BLaER1 (cell line): ENCODE results near the gene MYO10.

Experiments used
- H3K27ac ChIP-seq: shearing (Covaris generic); formaldehyde crosslinking; 2 replicates; pipeline ENCODE4 v1.8.1; 2022
- H3K27me3 ChIP-seq: shearing (Covaris generic); formaldehyde crosslinking; 2 replicates; pipeline ENCODE4 v1.8.1; 2022
- H3K36me3 ChIP-seq: shearing (Covaris generic); formaldehyde crosslinking; 2 replicates; pipeline ENCODE4 v1.8.1; 2022
- H3K4me1 ChIP-seq: shearing (Covaris generic); formaldehyde crosslinking; 2 replicates; pipeline ENCODE4 v1.8.1; 2022
- H3K4me2 ChIP-seq: shearing (Covaris generic); formaldehyde crosslinking; 2 replicates; pipeline ENCODE4 v1.8.1; 2022
- H3K4me3 ChIP-seq: shearing (Covaris generic); formaldehyde crosslinking; 2 replicates; pipeline ENCODE4 v1.8.1; 2022
- H3K9ac ChIP-seq: shearing (Covaris generic); formaldehyde crosslinking; 2 replicates; pipeline ENCODE4 v1.8.1; 2022
- H3K9me3 ChIP-seq: shearing (Covaris generic); formaldehyde crosslinking; 2 replicates; pipeline ENCODE4 v1.8.1; 2022
- H4K20me1 ChIP-seq: shearing (Covaris generic); formaldehyde crosslinking; 2 replicates; pipeline ENCODE4 v1.8.1; 2022
- Cebpa-rat ChIP-seq: shearing (Covaris generic); IDR thresholded peaks from 2 replicates; pipeline ENCODE4 v1.8.1; 2022

The MYO10 gene

DNA sequence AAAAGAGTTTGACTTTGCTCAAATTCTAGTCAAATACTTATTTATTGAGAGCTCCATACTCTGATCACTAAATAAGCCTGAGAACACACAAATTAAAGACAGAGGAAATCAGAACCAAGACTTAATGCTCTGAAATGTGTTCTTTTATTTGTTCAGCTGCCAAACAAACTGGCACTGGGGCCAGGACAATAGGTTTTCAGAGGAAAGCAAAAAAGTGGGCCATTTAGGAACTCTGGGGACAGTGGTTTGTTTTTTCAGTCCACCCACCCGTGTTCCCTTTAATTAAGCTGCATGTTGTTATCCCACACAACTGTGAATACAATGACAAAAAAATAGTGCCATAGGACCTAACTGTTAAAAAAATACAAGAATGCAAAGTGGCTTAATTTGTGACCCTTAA is 223.9 kb downstream of the MYO10 start:
- Histone ChIP-seq H3K27me3 (no peaks in the 10 kb centered on the region), H3K4me3 (no peak overlapping the region), H3K27ac (no peak overlapping the region), H3K4me2 (no peak overlapping the region), H3K36me3 (no peaks in the 10 kb centered on the region), H4K20me1 (no peaks in the 10 kb centered on the region), H3K9ac (no peak overlapping the region), H3K9me3 (0 out of 2 replicates have a peak, but pooled peaks cover 7% of the 10 kb centered on the region), H3K4me1 (peaks cover 7% of the 10 kb centered on the region; the same call in 1 of the 2 replicates)
- TF ChIP-seq Cebpa-rat = no peak

DNA sequence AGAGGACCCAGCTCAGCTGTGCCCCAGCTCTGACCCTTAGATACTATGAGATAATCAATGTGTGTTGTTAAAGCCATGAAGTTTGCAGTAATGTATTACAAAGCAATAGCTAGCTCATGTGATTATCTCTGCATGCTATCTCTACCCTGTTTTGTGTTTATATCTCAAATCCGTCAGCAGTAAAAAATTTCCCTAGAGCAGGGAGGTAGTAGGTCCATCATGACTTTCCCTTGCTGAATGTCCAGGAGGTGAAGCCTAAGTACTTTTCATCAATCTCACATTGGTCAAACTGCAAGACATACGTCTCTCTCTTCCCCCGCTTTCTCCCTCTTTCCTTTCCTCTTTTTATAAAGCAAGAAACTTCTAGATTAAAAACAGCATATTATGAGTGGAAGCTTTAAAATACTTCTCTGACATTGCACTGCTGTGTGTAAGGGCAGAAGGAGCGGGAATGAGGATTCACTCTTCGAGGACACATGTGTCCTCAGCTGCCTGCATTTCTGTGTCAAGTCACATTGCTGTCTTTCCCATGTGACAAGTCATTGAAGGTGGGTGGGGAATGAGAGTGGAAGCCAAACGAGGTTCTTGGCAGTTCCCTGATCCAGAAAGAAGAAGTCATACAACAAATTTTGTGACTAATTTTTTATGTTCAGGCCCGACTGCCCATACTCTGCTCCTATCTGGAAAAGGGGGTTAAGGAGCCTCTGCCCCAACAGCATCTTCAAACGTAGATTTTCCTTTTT is 226.2 kb downstream of the MYO10 start:
- no peak overlapping the region for H3K27ac ChIP-seq
- H3K27me3 ChIP-seq = no peaks in the 10 kb centered on the region
- no peak overlapping the region for H3K9ac ChIP-seq
- peaks cover 7% of the 10 kb centered on the region; the same call in 1 of the 2 replicates for H3K4me1 ChIP-seq
- H3K36me3 ChIP-seq = no peaks in the 10 kb centered on the region
- no peaks in the 10 kb centered on the region for H4K20me1 ChIP-seq
- TF ChIP-seq Cebpa-rat = no peak
- H3K4me3 ChIP-seq = no peak overlapping the region
- H3K4me2 ChIP-seq = no peak overlapping the region
- 0 out of 2 replicates have a peak, but pooled peaks cover 7% of the 10 kb centered on the region for H3K9me3 ChIP-seq

DNA sequence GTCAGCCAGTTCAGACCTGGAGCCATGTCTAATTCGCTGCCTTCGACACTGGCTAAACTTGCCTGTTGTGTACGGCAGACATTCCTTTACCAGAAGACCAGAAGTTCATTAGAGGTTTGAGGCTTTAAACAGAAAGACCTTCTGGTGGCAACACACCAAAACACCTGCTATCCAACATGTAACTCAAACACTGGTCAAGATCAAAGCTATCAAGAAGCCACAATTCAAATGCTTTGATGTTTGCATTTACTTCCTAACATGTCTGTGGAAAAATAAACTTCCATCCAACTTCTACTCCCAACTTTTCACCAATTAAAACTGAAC is 228.3 kb downstream of the MYO10 start:
- no peak for TF ChIP-seq Cebpa-rat
- Histone ChIP-seq H3K9me3 (0 out of 2 replicates have a peak, but pooled peaks cover 7% of the 10 kb centered on the region), H3K27me3 (no peaks in the 10 kb centered on the region), H4K20me1 (no peaks in the 10 kb centered on the region), H3K27ac (no peak overlapping the region), H3K4me3 (no peak overlapping the region), H3K4me2 (no peak overlapping the region), H3K4me1 (peaks cover 7% of the 10 kb centered on the region; the same call in 1 of the 2 replicates), H3K36me3 (no peaks in the 10 kb centered on the region), H3K9ac (no peak overlapping the region)

DNA sequence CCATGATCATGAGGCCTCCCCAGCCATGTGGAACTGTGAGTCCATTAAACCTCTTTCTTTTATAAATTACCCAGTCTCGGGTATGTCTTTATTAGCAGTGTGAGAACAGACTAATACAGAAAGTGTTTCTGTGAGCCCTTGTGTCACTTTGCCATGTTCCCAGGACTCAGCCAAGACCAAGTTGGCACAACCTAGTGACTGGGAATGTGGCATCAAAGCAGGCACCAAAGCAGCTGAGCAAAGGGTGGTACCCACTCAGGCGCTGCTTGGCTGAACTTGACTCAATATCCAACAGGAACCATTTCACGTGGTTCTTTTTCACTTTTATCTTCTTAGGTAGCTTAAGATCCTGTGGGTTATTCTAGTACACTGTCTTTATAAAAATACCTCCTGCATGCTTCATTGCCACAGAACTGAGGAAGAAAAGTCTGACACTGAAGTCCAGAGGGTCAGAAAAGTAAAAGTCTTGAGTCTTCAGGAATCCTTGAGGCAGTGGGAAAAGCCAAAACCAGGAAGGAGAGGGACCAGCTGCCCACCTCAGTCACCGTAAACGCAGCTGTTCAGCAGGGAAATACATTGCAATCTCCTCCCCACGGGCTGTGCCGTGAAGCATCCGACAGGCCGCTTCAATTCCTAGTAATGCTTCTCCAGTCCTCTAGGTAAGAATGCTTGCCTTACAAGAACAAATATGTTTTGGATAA is 228.8 kb downstream of the MYO10 start:
- Histone ChIP-seq H3K4me3 (no peak overlapping the region), H3K9ac (no peak overlapping the region), H3K36me3 (no peaks in the 10 kb centered on the region), H3K27me3 (no peaks in the 10 kb centered on the region), H3K27ac (no peak overlapping the region), H4K20me1 (no peaks in the 10 kb centered on the region), H3K4me2 (no peak overlapping the region), H3K4me1 (peaks cover 7% of the 10 kb centered on the region; the same call in 1 of the 2 replicates), H3K9me3 (0 out of 2 replicates have a peak, but pooled peaks cover 7% of the 10 kb centered on the region)
- no peak for TF ChIP-seq Cebpa-rat

DNA sequence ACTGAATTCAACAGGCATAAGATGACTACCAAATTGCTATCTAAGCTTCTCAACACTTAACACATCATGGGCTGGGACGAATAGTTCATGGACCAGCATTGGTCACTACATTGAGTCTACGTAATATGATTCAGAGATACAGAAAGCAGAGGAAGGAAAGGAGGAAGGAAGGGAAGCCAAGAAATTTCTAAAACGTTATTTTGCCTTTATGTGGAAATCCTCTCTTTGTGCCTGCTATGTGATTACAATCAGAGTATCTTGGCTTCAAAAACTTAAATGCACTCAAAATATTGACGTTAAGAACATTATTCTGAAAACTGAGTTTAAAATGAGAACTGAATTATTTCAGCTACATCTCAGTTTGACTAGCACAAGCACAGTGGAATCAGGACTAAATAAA is 231.1 kb downstream of the MYO10 start:
- TF ChIP-seq Cebpa-rat = no peak
- H3K9ac ChIP-seq = no peak overlapping the region

DNA sequence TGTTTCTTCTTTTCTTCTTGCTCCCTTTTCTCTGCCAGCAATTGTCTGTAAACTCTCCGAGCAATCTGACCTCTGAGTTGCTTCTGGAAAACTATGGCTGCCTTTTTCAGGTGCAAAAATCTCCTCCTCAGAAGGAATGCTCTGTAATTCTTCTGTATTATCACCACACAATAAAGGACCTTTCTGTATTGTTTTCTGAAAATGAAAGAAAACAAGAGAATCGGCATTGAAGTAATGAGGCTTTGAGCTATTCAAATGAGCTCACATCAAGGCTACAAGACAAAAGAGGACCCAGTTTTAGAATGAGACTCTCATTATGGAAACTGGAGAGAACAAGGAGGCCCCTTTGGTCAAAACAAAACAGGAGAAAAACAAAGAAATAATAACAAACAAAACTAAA is 233.1 kb downstream of the MYO10 start:
- H4K20me1 ChIP-seq = no peaks in the 10 kb centered on the region
- TF ChIP-seq Cebpa-rat = no peak
- H3K4me2 ChIP-seq = no peak overlapping the region
- H3K27me3 ChIP-seq = no peaks in the 10 kb centered on the region
- H3K9ac ChIP-seq = no peak overlapping the region
- no peak overlapping the region for H3K27ac ChIP-seq
- no peaks in the 10 kb centered on the region for H3K36me3 ChIP-seq
- H3K4me1 ChIP-seq = peaks cover 7% of the 10 kb centered on the region; the same call in 1 of the 2 replicates
- H3K9me3 ChIP-seq = no peaks in the 10 kb centered on the region
- no peak overlapping the region for H3K4me3 ChIP-seq

More for the DNA sequence above, 231.1 kb downstream of the MYO10 start:
- Histone ChIP-seq H3K36me3 (no peaks in the 10 kb centered on the region), H3K27me3 (no peaks in the 10 kb centered on the region), H3K4me2 (no peak overlapping the region), H4K20me1 (no peaks in the 10 kb centered on the region), H3K27ac (no peak overlapping the region), H3K4me1 (peaks cover 7% of the 10 kb centered on the region; the same call in 1 of the 2 replicates), H3K4me3 (no peak overlapping the region), H3K9me3 (no peaks in the 10 kb centered on the region)

DNA sequence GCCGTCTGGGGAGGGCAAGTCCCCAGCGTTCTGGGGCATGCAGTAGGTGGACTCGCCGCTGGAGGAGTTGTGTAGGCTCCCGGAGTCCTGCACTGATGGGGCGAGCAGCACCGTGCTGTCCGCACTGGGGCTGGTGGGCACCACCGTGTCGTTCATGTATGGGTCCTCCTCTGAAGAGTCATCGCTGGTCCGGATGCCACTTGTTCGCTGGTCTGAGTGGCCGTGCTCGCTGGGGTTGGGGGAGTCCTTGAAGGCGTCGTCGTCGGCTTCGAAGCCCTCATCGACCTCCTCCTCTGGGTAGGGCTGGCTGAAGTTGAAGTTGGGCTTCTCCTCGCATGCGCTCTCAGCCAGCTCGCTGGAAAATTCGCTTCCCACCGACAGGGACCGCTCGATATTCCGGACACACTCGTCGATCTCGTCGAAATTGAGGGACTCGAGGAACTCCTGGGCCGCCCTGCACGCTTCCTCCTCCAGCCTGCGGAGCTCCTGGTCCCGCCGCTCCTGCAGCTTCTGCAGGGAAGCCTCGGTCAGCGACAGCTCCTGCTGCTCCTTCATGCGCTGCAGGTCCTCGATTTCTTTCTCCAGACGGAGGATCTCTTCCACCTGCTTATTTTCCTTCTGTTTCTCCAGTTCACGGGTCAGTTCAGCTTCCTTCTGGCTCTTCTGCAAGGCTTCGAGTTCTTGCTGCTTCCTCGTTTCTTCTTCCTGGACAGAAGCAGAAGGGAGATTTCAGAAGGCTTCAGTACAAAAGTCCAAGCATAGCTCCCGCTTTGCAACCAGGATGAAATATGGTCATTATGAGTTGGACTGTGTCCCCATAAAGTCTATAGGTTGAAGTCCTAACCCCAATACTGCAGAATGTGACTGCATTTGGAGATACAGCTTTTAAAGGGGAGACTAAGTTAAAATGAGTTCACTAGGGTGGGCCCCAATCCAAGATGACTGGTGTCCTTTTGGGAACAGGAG is 234.7 kb downstream of the MYO10 start:
- Histone ChIP-seq H3K36me3 (no peaks in the 10 kb centered on the region), H3K27me3 (no peaks in the 10 kb centered on the region), H3K4me1 (no peaks in the 10 kb centered on the region), H3K9me3 (no peaks in the 10 kb centered on the region), H4K20me1 (no peaks in the 10 kb centered on the region), H3K4me2 (no peak overlapping the region), H3K9ac (no peak overlapping the region), H3K27ac (no peak overlapping the region), H3K4me3 (no peak overlapping the region)
- TF ChIP-seq Cebpa-rat = no peak

DNA sequence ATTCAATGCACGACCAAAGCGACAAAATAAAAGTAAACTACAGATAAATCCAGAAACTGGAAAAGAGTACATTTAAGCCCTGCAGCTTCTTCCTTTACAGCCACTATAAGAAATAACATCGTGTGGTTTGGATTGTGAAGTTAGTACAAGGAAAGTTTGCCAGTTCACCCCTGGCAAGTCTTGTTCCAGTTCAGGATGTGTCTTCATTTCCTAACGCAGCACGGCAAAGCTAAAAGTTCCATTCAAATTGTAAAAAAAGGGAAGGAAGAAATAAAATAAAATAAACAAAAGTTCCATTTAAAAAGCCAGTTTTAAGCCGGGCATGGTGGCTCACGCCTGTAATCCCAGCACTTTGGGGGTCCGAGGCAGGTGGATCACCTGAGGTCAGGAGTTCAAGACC is 236.0 kb downstream of the MYO10 start:
- Histone ChIP-seq H3K4me2 (no peak overlapping the region), H3K4me3 (no peak overlapping the region), H3K27me3 (no peaks in the 10 kb centered on the region), H4K20me1 (no peaks in the 10 kb centered on the region), H3K27ac (no peak overlapping the region), H3K4me1 (no peaks in the 10 kb centered on the region), H3K9ac (no peak overlapping the region), H3K9me3 (no peaks in the 10 kb centered on the region), H3K36me3 (no peaks in the 10 kb centered on the region)
- TF ChIP-seq Cebpa-rat = no peak

DNA sequence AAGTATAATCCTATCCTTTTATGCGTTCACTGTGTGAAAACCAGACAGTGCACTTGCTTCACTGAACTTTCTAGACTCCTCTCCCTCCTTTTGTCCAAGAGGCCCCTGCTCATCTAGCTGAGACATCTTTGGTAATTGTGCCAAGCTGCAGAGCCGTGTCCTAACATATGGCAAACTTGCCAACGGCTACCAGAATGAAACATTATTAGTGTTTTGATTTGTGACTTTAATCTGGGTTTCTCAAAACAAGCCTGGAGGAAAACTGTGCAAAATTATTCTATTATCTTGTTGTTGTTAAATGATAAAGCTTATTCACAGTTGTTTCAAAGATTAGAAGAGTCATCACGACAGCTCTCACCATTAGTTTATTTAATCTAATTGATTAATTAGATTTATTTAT is 240.3 kb downstream of the MYO10 start:
- no peak for TF ChIP-seq Cebpa-rat
- Histone ChIP-seq H3K27me3 (no peaks in the 10 kb centered on the region), H3K9me3 (no peaks in the 10 kb centered on the region), H3K27ac (no peak overlapping the region), H3K36me3 (no peaks in the 10 kb centered on the region), H3K9ac (no peak overlapping the region), H3K4me2 (no peak overlapping the region), H4K20me1 (no peaks in the 10 kb centered on the region), H3K4me3 (no peak overlapping the region), H3K4me1 (no peaks in the 10 kb centered on the region)
